H9 (cell line): ENCODE results near the gene C1orf226. TPM values are rescaled to one million over a fixed set of nuclear protein-coding genes. Genes with fewer than 3 reads are reported as not detected.

Experiments
- DNase-seq: peaks from one replicate; pipeline ENCODE4 v3.0.0-alpha.2; 2017
- H2AFZ ChIP-seq: one replicate; pipeline ENCODE4 v1.6.1; 2013; ENCODE audit warnings: mild to moderate bottlenecking, low read length, control low read depth, moderate library complexity
- H2AK5ac ChIP-seq: 2 replicates; pipeline ENCODE4 v1.6.1; 2013; ENCODE audit warnings: low read length, control low read depth, mixed read lengths; ENCODE audit not compliant: insufficient read length
- H2BK120ac ChIP-seq: one replicate; pipeline ENCODE4 v1.6.1; 2013; ENCODE audit warnings: low read depth, mild to moderate bottlenecking, low read length, control low read depth, inconsistent platforms; ENCODE audit not compliant: poor library complexity, severe bottlenecking
- H2BK12ac ChIP-seq: 2 replicates; pipeline ENCODE4 v1.6.1; 2013; ENCODE audit warnings: low read length, control low read depth, mixed read lengths, low read depth; ENCODE audit not compliant: insufficient read length
- H2BK15ac ChIP-seq: 2 replicates; pipeline ENCODE4 v1.6.1; 2013; ENCODE audit warnings: low read depth, low read length, control low read depth
- H2BK20ac ChIP-seq: one replicate; pipeline ENCODE4 v1.6.1; 2013; ENCODE audit warnings: low read depth, mild to moderate bottlenecking, low read length, control low read depth, inconsistent platforms; ENCODE audit not compliant: poor library complexity, severe bottlenecking
- H2BK5ac ChIP-seq: 2 replicates; pipeline ENCODE4 v1.6.1; 2013; ENCODE audit warnings: low read length, control low read depth, mixed read lengths; ENCODE audit not compliant: insufficient read length
- H3K14ac ChIP-seq: 2 replicates; pipeline ENCODE4 v1.6.1; 2013; ENCODE audit warnings: low read length, control low read depth; ENCODE audit not compliant: insufficient read depth
- H3K18ac ChIP-seq: 2 replicates; pipeline ENCODE4 v1.6.1; 2013; ENCODE audit warnings: low read depth, mild to moderate bottlenecking, mixed read lengths, low read length, control low read depth; ENCODE audit not compliant: insufficient read length
- H3K23ac ChIP-seq: 2 replicates; pipeline ENCODE4 v1.6.1; 2013; ENCODE audit warnings: low read length, control low read depth, mixed read lengths, low read depth; ENCODE audit not compliant: insufficient read length
- H3K23me2 ChIP-seq: 2 replicates; pipeline ENCODE4 v1.6.1; 2013; ENCODE audit warnings: low read depth, mild to moderate bottlenecking, mixed read lengths, low read length, control low read depth; ENCODE audit not compliant: insufficient read length, poor library complexity, severe bottlenecking
- H3K27ac ChIP-seq: 2 replicates; pipeline ENCODE4 v1.5.1; 2013; ENCODE audit warnings: low read length, control low read depth, mixed read lengths, low read depth; ENCODE audit not compliant: insufficient read length
- H3K27me3 ChIP-seq: 2 replicates; pipeline ENCODE4 v1.6.1; 2013; ENCODE audit warnings: low read length, control low read depth, inconsistent platforms; ENCODE audit not compliant: insufficient read depth
- H3K4ac ChIP-seq: 2 replicates; pipeline ENCODE4 v1.6.1; 2013; ENCODE audit warnings: low read depth, mild to moderate bottlenecking, control low read depth, inconsistent platforms, low read length, moderate library complexity
- H3K4me1 ChIP-seq: 2 replicates; pipeline ENCODE4 v1.6.1; 2013; ENCODE audit warnings: low read length, control low read depth, inconsistent platforms; ENCODE audit not compliant: insufficient read depth
- H3K4me2 ChIP-seq: 2 replicates; pipeline ENCODE4 v1.6.1; 2013; ENCODE audit warnings: low read length, control low read depth, mixed read lengths; ENCODE audit not compliant: insufficient read length, insufficient read depth
- H3K56ac ChIP-seq: 2 replicates; pipeline ENCODE4 v1.6.1; 2013; ENCODE audit warnings: low read depth, mild to moderate bottlenecking, mixed read lengths, low read length, control low read depth; ENCODE audit not compliant: insufficient read length
- H3K79me1 ChIP-seq: 2 replicates; pipeline ENCODE4 v1.6.1; 2013; ENCODE audit warnings: low read depth, mild to moderate bottlenecking, moderate library complexity, low read length, control low read depth, inconsistent platforms; ENCODE audit not compliant: insufficient read depth, poor library complexity, severe bottlenecking
- H3K79me2 ChIP-seq: 2 replicates; pipeline ENCODE4 v1.6.1; 2013; ENCODE audit warnings: low read length, control low read depth, inconsistent platforms; ENCODE audit not compliant: insufficient read depth
- H3K9ac ChIP-seq: 2 replicates; pipeline ENCODE4 v1.6.1; 2013; ENCODE audit warnings: low read length, control low read depth, mixed read lengths; ENCODE audit not compliant: insufficient read length; ENCODE audit errors: extremely low read depth
- H3K9me3 ChIP-seq: one replicate; pipeline ENCODE4 v1.6.1; 2013; ENCODE audit warnings: low read depth, low read length, inconsistent platforms; ENCODE audit not compliant: control insufficient read depth
- H3T11ph ChIP-seq: one replicate; pipeline ENCODE4 v1.6.1; 2013; ENCODE audit warnings: mild to moderate bottlenecking, low read length, control low read depth, inconsistent platforms
- H4K20me1 ChIP-seq: one replicate; pipeline ENCODE4 v1.6.1; 2013; ENCODE audit not compliant: control insufficient read depth, insufficient read length, insufficient read depth
- H4K5ac ChIP-seq: 2 replicates; pipeline ENCODE4 v1.6.1; 2013; ENCODE audit warnings: low read depth, mild to moderate bottlenecking, mixed read lengths, low read length, control low read depth; ENCODE audit not compliant: insufficient read length
- H4K8ac ChIP-seq: replicated peaks from 2 replicates; pipeline ENCODE4 v1.6.1; 2013; ENCODE audit warnings: low read length, control low read depth, mixed read lengths, low read depth; ENCODE audit not compliant: insufficient read length
- H4K91ac ChIP-seq: 2 replicates; pipeline ENCODE4 v1.6.1; 2013; ENCODE audit warnings: low read depth, mild to moderate bottlenecking, moderate library complexity, mixed read lengths, low read length, control low read depth; ENCODE audit not compliant: insufficient read length
- H3K27ac Mint-ChIP-seq, 3 experiments: 2 replicates in 2 of 3; 3 replicates in 1 of 3; pipeline ENCODE4 v1.8.0; 2020 to 2021; ENCODE audit warnings: mixed read lengths in 3 of 3, mild to moderate bottlenecking in 1 of 3, moderate library complexity in 1 of 3
- H3K27me3 Mint-ChIP-seq: 2 replicates; pipeline ENCODE4 v1.8.0; 2021; ENCODE audit warnings: low read depth, mild to moderate bottlenecking, moderate library complexity, mixed read lengths
- H3K36me3 Mint-ChIP-seq, 3 experiments: 2 replicates in 2 of 3; 3 replicates in 1 of 3; pipeline ENCODE4 v1.8.0; 2020 to 2021; ENCODE audit warnings: low read depth in 3 of 3, mixed read lengths in 3 of 3; ENCODE audit not compliant: insufficient read depth in 1 of 3
- H3K4me1 Mint-ChIP-seq, 2 experiments: 2 replicates each; pipeline ENCODE4 v1.8.0; 2020; ENCODE audit warnings: mixed read lengths in 2 of 2
- H3K4me3 Mint-ChIP-seq, 2 experiments: 2 replicates in 1 of 2; 3 replicates in 1 of 2; pipeline ENCODE4 v1.8.0; 2020 to 2021; ENCODE audit warnings: mild to moderate bottlenecking in 2 of 2, mixed read lengths in 2 of 2, moderate library complexity in 1 of 2
- H3K9me3 Mint-ChIP-seq, 2 experiments: 2 replicates in 1 of 2; 3 replicates in 1 of 2; pipeline ENCODE4 v1.8.0; 2020; ENCODE audit warnings: mild to moderate bottlenecking in 2 of 2, mixed read lengths in 2 of 2, moderate library complexity in 1 of 2
- WGBS: extraction: QIAGEN DNeasy Blood & Tissue Kit; methylation state at CpG from one replicate; pipeline ENCODE4 v1.1.7; 2013; ENCODE audit warnings: missing lambda C conversion rate, low lambda C conversion rate, mixed read lengths; ENCODE audit not compliant: insufficient read length; ENCODE audit errors: extremely low coverage; 5-methylcytosine and 5-hydroxymethylcytosine counted together
- total RNA-seq: library from RNA; stranded (reverse); gene quantifications from 2 replicates; pipeline ENCODE4 v1.2.1, GENCODE V29; 2021
- TF ChIP-seq, protein P1 (sequence below): fragments of 200-600 bp; sonication (generic); conservative IDR thresholded peaks from 3 replicates; pipeline ENCODE4 v1.8.0; 2021; ENCODE audit warnings: antibody characterized with exemption, mild to moderate bottlenecking

Gene C1orf226
- total RNA-seq, 1 experiment from 2014 or later, result 11.5 TPM

DNA sequence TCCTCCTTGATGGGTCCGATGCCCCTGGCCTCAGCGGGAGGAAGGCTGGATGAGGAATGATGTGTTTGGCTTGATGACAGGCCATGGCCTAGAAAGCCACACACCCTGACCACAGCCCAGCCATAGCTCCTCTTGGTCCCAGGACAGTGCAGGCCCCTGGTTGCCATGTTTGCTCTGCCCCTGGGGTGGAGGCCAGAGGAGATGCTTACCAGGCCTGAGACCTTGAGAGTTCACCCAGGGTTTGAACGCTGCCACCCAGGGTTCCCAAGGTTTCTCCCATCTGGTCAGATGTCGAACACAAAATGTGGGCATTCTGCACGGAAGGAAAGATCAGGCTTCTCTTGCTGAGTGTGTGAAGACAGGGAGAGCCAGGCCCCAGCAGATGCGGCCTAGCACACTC, 2.6 kb downstream of the C1orf226 start:
- Histone ChIP-seq H4K5ac (no peak overlapping the region), H3K18ac (no peak overlapping the region), H3K9me3 (no peaks in the 10 kb centered on the region), H3K27ac (no peak overlapping the region), H4K20me1 (no peaks in the 10 kb centered on the region), H3K4me1 (no peaks in the 10 kb centered on the region), H2AK5ac (no peak overlapping the region), H4K8ac (no peak overlapping the region), H3K23ac (no peak overlapping the region), H3K4me2 (no peak overlapping the region), H2BK20ac (no peak overlapping the region), H3K79me2 (no peaks in the 10 kb centered on the region), H3K4ac (no peak overlapping the region), H3T11ph (no peak overlapping the region), H2AFZ (no peak overlapping the region), H2BK120ac (no peak overlapping the region), H3K56ac (no peak overlapping the region), H2BK15ac (no peak overlapping the region), H3K79me1 (no peaks in the 10 kb centered on the region), H3K14ac (no peak overlapping the region), H2BK5ac (no peak overlapping the region), H3K9ac (no peak overlapping the region), H2BK12ac (no peak overlapping the region), H3K23me2 (no peaks in the 10 kb centered on the region), H4K91ac (no peak overlapping the region), H3K27me3 (no peaks in the 10 kb centered on the region)
- Mint-ChIP-seq H3K9me3 (no peaks in the 10 kb centered on the region), H3K4me1 (peaks cover 16 to 18% of the 10 kb centered on the region in 2 experiments), H3K4me3 (no peak overlapping the region), H3K27me3 (no peaks in the 10 kb centered on the region; the same call in none of the 2 replicates), H3K36me3 (peaks cover 8 to 23% (median 18%) of the 10 kb centered on the region in 3 experiments; a peak in 6 of 7 replicates), H3K27ac (peak overlapping the region in 2 of 3 experiments; percentile 70 to 88; a peak in 3 of 7 replicates)
- WGBS, result no CpG with 5 or more reads among the region's 6 CpGs
- DNase-seq, result no peak
- TF ChIP-seq, protein P1, sequence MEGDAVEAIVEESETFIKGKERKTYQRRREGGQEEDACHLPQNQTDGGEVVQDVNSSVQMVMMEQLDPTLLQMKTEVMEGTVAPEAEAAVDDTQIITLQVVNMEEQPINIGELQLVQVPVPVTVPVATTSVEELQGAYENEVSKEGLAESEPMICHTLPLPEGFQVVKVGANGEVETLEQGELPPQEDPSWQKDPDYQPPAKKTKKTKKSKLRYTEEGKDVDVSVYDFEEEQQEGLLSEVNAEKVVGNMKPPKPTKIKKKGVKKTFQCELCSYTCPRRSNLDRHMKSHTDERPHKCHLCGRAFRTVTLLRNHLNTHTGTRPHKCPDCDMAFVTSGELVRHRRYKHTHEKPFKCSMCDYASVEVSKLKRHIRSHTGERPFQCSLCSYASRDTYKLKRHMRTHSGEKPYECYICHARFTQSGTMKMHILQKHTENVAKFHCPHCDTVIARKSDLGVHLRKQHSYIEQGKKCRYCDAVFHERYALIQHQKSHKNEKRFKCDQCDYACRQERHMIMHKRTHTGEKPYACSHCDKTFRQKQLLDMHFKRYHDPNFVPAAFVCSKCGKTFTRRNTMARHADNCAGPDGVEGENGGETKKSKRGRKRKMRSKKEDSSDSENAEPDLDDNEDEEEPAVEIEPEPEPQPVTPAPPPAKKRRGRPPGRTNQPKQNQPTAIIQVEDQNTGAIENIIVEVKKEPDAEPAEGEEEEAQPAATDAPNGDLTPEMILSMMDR, result no peak
